Pancreas (tissue), 10 donors: ENCODE data around the gene SMAD6. TPM values are rescaled to one million over a fixed set of nuclear protein-coding genes. Genes with fewer than 3 reads are reported as not detected.

Experiments
- ATAC-seq, 4 donors: fragments of 200-7000 bp; cut with Tn5 transposase; one replicate each; pipeline versions ENCODE4 v1.8.0 to v1.9.1; 2020; ENCODE audit warnings: mild to moderate bottlenecking in 4 of 4, moderate library complexity in 4 of 4
- DNase-seq, 6 donors: peaks; one replicate each; pipeline ENCODE4 v3.0.0-alpha.2; 2020
- FAIRE-seq: peaks from 2 replicates; lab custom pipeline; 2012; peaks lifted over from hg19 to GRCh38; lab: Jason Lieb, UNC
- H3K27ac ChIP-seq, 4 donors: fragments of 200-600 bp; sonication (generic); 1 replicate in 3 of 4; 2 replicates in 1 of 4; pipeline versions ENCODE4 v1.5.0 to v1.8.0; 2020
- H3K27me3 ChIP-seq, 4 donors: fragments of 200-600 bp; one replicate each; pipeline ENCODE4 v1.8.0; 2021
- H3K36me3 ChIP-seq, 3 donors: fragments of 200-600 bp; sonication (generic) in 1 of 3; one replicate each; pipeline versions ENCODE4 v1.5.0 to v1.8.0; 2020 to 2021
- H3K4me1 ChIP-seq, 3 donors: fragments of 200-600 bp; one replicate each; pipeline ENCODE4 v1.8.0; 2021
- H3K4me3 ChIP-seq, 4 donors: fragments of 200-600 bp; sonication (generic) in 2 of 4; one replicate each; pipeline versions ENCODE4 v1.5.0 to v1.8.0; 2020 to 2021
- H3K9me3 ChIP-seq, 4 donors: fragments of 200-600 bp; one replicate each; pipeline ENCODE4 v1.8.0; 2021
- WGBS, 2 donors: extraction: QIAGEN DNeasy Blood & Tissue Kit; methylation state at CpG; one replicate each; pipeline ENCODE4 v1.1.7; 2013; 5-methylcytosine and 5-hydroxymethylcytosine counted together
- intact Hi-C, 3 donors: fragments of 100-400 bp; cut with DNase I; formaldehyde crosslinking; loops; one replicate each; pipeline versions ENCODE4 v1.11.1 to v1.14.2; 2022
- polyA plus RNA-seq, 2 donors: library from polyadenylated mRNA; stranded (reverse); fragments of 200-250 nt; gene quantifications; one replicate each; pipeline ENCODE4 v1.2.3, GENCODE V29; 2013
- total RNA-seq, 6 donors: library from RNA; stranded (reverse); fragmentation: NEBNext Ultra II Directional in 4 of 6; extraction: Animal tissue kit (Norgen Biotek cat#: 25700) in 4 of 6; gene quantifications; one replicate each; pipeline versions ENCODE4 v1.2.1 to v1.2.4, GENCODE V29; 2021 to 2023
- TF ChIP-seq, protein P1 (sequence below), 4 donors: fragments of 200-600 bp; sonication (generic) in 3 of 4; IDR thresholded peaks; one replicate each; pipeline versions ENCODE4 v1.5.0 to v1.8.0; 2021; ENCODE audit warnings: antibody characterized with exemption in 4 of 4
- donor health status: healthy with polysubstance abuse.
- donor health status: DM: no; HTN: no; CAD: no; lungs with moderate emphysema.
- donor health status: DM: no; HTN: no; CAD: no.
- donor health status: control.
- donor health status: control.
- donor health status: Bipolar disorder and iron deficiency.
- donor health status: DM: yes; HTN: yes; CAD: no.
- donor health status: DM: no; HTN: no; CAD: no.
- donor health status: DM: no; HTN: no; CAD: no.
- donor health status: DM: yes; HTN: yes; CAD: no.

The SMAD6 gene
- total and polyA plus RNA-seq, 8 donors = 2.6 to 13.1 (median 3.2) TPM

GRCh38 chr15:66824424-66824823 is 122.4 kb downstream of the SMAD6 start:
- 89 to 93% methylated on average over 3 of the region's 3 CpGs for WGBS, 2 donors

GRCh38 chr15:66825139-66825538 is 123.1 kb downstream of the SMAD6 start:
- ATAC-seq (no peak), DNase-seq (peak in 1 of 6 donors; percentile 13), FAIRE-seq (no peak)
- Histone ChIP-seq H3K36me3 (no peaks in the 10 kb centered on the region), H3K27me3 (no peaks in the 10 kb centered on the region), H3K27ac (no peak overlapping the region), H3K4me1 (no peaks in the 10 kb centered on the region), H3K4me3 (no peak overlapping the region), H3K9me3 (no peaks in the 10 kb centered on the region)
- TF ChIP-seq, protein P1, sequence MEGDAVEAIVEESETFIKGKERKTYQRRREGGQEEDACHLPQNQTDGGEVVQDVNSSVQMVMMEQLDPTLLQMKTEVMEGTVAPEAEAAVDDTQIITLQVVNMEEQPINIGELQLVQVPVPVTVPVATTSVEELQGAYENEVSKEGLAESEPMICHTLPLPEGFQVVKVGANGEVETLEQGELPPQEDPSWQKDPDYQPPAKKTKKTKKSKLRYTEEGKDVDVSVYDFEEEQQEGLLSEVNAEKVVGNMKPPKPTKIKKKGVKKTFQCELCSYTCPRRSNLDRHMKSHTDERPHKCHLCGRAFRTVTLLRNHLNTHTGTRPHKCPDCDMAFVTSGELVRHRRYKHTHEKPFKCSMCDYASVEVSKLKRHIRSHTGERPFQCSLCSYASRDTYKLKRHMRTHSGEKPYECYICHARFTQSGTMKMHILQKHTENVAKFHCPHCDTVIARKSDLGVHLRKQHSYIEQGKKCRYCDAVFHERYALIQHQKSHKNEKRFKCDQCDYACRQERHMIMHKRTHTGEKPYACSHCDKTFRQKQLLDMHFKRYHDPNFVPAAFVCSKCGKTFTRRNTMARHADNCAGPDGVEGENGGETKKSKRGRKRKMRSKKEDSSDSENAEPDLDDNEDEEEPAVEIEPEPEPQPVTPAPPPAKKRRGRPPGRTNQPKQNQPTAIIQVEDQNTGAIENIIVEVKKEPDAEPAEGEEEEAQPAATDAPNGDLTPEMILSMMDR (IDR thresholded peaks at IDR 0.05) = no peak
- WGBS, 2 donors = 92 to 94% methylated on average over 3 of the region's 3 CpGs
- intact Hi-C loops = no loop called here

More at GRCh38 chr15:66824424-66824823, 122.4 kb downstream of the SMAD6 start:
- TF ChIP-seq, protein P1 (IDR thresholded peaks at IDR 0.05) = no peak
- peak in 1 of 6 donors; percentile 23 for DNase-seq
- ATAC-seq = no peak
- Histone ChIP-seq H3K27ac (no peak overlapping the region), H3K4me1 (no peaks in the 10 kb centered on the region), H3K9me3 (no peaks in the 10 kb centered on the region), H3K4me3 (no peak overlapping the region), H3K36me3 (no peaks in the 10 kb centered on the region), H3K27me3 (no peaks in the 10 kb centered on the region)
- intact Hi-C loops = no loop called here
- FAIRE-seq = no peak

DNA sequence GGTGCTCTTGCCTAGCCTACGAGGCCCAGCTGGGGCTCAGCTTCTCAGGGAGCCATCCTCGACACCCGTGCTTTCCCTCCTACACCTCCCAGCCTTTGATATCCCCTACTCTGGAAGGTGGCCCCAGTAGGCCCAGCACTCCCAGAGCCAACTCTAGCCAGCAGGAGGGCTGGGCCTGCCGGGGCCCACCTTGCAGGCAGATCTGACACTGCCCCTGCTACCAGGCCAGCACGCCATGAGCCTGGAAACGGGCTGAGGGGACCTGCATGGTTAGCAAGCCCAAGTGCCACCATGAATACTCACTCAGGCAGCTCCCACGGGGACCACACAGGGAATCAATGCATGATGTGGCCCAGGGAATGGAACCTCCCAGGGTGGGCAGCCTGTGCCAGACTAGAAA is 123.7 kb downstream of the SMAD6 start:
- TF ChIP-seq, protein P1 (IDR thresholded peaks at IDR 0.05) = no peak
- H3K4me1 ChIP-seq = no peaks in the 10 kb centered on the region
- H3K36me3 ChIP-seq = no peaks in the 10 kb centered on the region
- WGBS, 2 donors = 89% methylated on average over 7 of the region's 7 CpGs
- no peak overlapping the region for H3K4me3 ChIP-seq
- H3K9me3 ChIP-seq = no peaks in the 10 kb centered on the region
- no peak overlapping the region for H3K27ac ChIP-seq
- ATAC-seq = no peak
- no peak for FAIRE-seq
- no peaks in the 10 kb centered on the region for H3K27me3 ChIP-seq
- peak in 1 of 6 donors; percentile 31 for DNase-seq
- intact Hi-C loops = no loop called here

GRCh38 chr15:66826507-66826906 is 124.5 kb downstream of the SMAD6 start:
- DNase-seq = peak in 1 of 6 donors; percentile 8
- 82 to 86% methylated on average over 3 of the region's 3 CpGs for WGBS, 2 donors
- TF ChIP-seq, protein P1 (IDR thresholded peaks at IDR 0.05) = no peak
- no peak for FAIRE-seq
- Histone ChIP-seq H3K27ac (no peak overlapping the region), H3K36me3 (no peaks in the 10 kb centered on the region), H3K4me1 (no peaks in the 10 kb centered on the region), H3K4me3 (no peak overlapping the region), H3K27me3 (no peaks in the 10 kb centered on the region), H3K9me3 (no peaks in the 10 kb centered on the region)
- ATAC-seq = no peak
- intact Hi-C loops = no loop called here

- Histone ChIP-seq H3K4me1 (no peaks in the 10 kb centered on the region), H3K36me3 (no peaks in the 10 kb centered on the region), H3K27me3 (no peaks in the 10 kb centered on the region), H3K4me3 (no peak overlapping the region), H3K27ac (no peak overlapping the region), H3K9me3 (no peaks in the 10 kb centered on the region)
- no peak for FAIRE-seq
- no peak for ATAC-seq
- TF ChIP-seq, protein P1 (IDR thresholded peaks at IDR 0.05) = no peak
- 87 to 88% methylated on average over 8 of the region's 8 CpGs for WGBS, 2 donors
- DNase-seq = peak in 1 of 6 donors; percentile 23
- intact Hi-C loops = no loop called here
Measured at GRCh38 chr15:66827039-66827697, 125.1 kb downstream of the SMAD6 start.
